K562 (cell line): ENCODE measurements around the gene DLGAP3. TPM values are rescaled to one million over a fixed set of nuclear protein-coding genes. Genes with fewer than 3 reads are reported as not detected.

Experiments
- ATF1 ChIP-seq, 2 experiments: fragments of 450-650 bp in 1 of 2; IDR thresholded peaks; 2 replicates each; pipeline ENCODE4 v1.6.1; 2016; ENCODE audit warnings: missing compliant biosample characterization in 1 of 2, missing genetic modification characterization in 1 of 2
- CREB1 ChIP-seq, 2 experiments: sonication (generic) in 1 of 2; formaldehyde crosslinking in 1 of 2; IDR thresholded peaks; 2 replicates each; pipeline versions ENCODE4 v1.6.1 to v1.8.0; 2012 to 2022; ENCODE audit warnings: inconsistent platforms in 1 of 2, mild to moderate bottlenecking in 1 of 2, missing genetic modification reagents in 1 of 2, moderate library complexity in 1 of 2
- DPF2 ChIP-seq: fragments of 450-650 bp; IDR thresholded peaks from 2 replicates; pipeline ENCODE4 v1.6.1; 2016
- EHMT2 ChIP-seq: fragments of 450-650 bp; IDR thresholded peaks from 2 replicates; pipeline ENCODE4 v1.6.1; 2018; ENCODE audit warnings: antibody characterized with exemption
- HIVEP1 ChIP-seq: fragments of 250-450 bp; sonication (Bioruptor Pico); IDR thresholded peaks from 2 replicates; pipeline ENCODE4 v1.4.0; 2020; ENCODE audit warnings: mild to moderate bottlenecking
- KDM4B ChIP-seq, 2 experiments: fragments of 450-650 bp in 1 of 2; sonication (generic) in 1 of 2; IDR thresholded peaks; 2 replicates each; pipeline ENCODE4 v1.6.1; 2016 to 2017; ENCODE audit warnings: borderline replicate concordance in 2 of 2, antibody characterized with exemption in 1 of 2, low read depth in 1 of 2, mild to moderate bottlenecking in 1 of 2
- MTA2 ChIP-seq: fragments of 450-650 bp; IDR thresholded peaks from 2 replicates; pipeline ENCODE4 v1.6.1; 2016; ENCODE audit warnings: low read depth
- NCOA2 ChIP-seq, 2 experiments: fragments of 450-650 bp; IDR thresholded peaks; 2 replicates each; pipeline ENCODE4 v1.6.1; 2018; ENCODE audit warnings: mild to moderate bottlenecking in 2 of 2, moderate library complexity in 1 of 2; ENCODE audit not compliant: partially characterized antibody in 2 of 2
- NFIC ChIP-seq: fragments of 450-650 bp; IDR thresholded peaks from 2 replicates; pipeline ENCODE4 v1.6.1; 2017; ENCODE audit warnings: mild to moderate bottlenecking, inconsistent platforms
- PCBP2 ChIP-seq: fragments of 200-400 bp; formaldehyde crosslinking; IDR thresholded peaks from 2 replicates; pipeline ENCODE4 v1.6.1; 2018; ENCODE audit warnings: low read length, low read depth, mild to moderate bottlenecking, moderate library complexity; ENCODE audit not compliant: poor library complexity, severe bottlenecking
- SRSF3 ChIP-seq: fragments of 200-400 bp; formaldehyde crosslinking; IDR thresholded peaks from 2 replicates; pipeline ENCODE4 v1.6.1; 2016; ENCODE audit warnings: mild to moderate bottlenecking, low read length, moderate library complexity; ENCODE audit not compliant: insufficient read depth
- TCF3 ChIP-seq: sonication (generic); formaldehyde crosslinking; IDR thresholded peaks from 2 replicates; pipeline ENCODE4 v1.4.0; 2020; ENCODE audit warnings: mild to moderate bottlenecking, missing genetic modification reagents
- XRCC4 ChIP-seq: IDR thresholded peaks from one replicate; pipeline ENCODE4 v1.6.1; 2011; ENCODE audit not compliant: insufficient read depth, insufficient read length; ENCODE audit errors: extremely low read depth
- ZC3H8 ChIP-seq: fragments of 450-650 bp; IDR thresholded peaks from 2 replicates; pipeline ENCODE4 v1.6.1; 2017
- ZFP30 ChIP-seq: fragments of 250-450 bp; sonication (Bioruptor Pico); IDR thresholded peaks from 2 replicates; pipeline ENCODE4 v1.8.0; 2022; ENCODE audit warnings: moderate library complexity, mild to moderate bottlenecking, inconsistent platforms, borderline replicate concordance
- ZNF274 ChIP-seq: IDR thresholded peaks from 2 replicates; pipeline ENCODE4 v1.6.1; 2011; ENCODE audit warnings: low read depth, mild to moderate bottlenecking, low read length, moderate library complexity, borderline replicate concordance
- ZNF324 ChIP-seq: fragments of 250-450 bp; sonication (Bioruptor Pico); IDR thresholded peaks from 2 replicates; pipeline ENCODE4 v1.4.0; 2020; ENCODE audit warnings: mild to moderate bottlenecking
- ZNF696 ChIP-seq: fragments of 250-450 bp; sonication (Bioruptor Pico); conservative IDR thresholded peaks from 2 replicates; pipeline ENCODE4 v1.4.0; 2020; ENCODE audit warnings: mild to moderate bottlenecking, moderate library complexity
- ZNF785 ChIP-seq: fragments of 250-450 bp; sonication (Bioruptor Pico); IDR thresholded peaks from 2 replicates; pipeline ENCODE4 v1.4.0; 2020; ENCODE audit warnings: mild to moderate bottlenecking
- polyA plus RNA-seq, 8 experiments: library from polyadenylated mRNA; depleted of rRNA in 4 of 8; stranded (reverse) in 5 of 8; unstranded in 3 of 8; fragments of >200 nt; fragmentation: Nextera tagmentation in 2 of 8; fragmentation: Illumina TruSeq in 1 of 8; extraction: Ambion mirVana in 2 of 8; extraction: Trizol in 1 of 8; gene quantifications; 2 replicates each; pipeline versions ENCODE4 v1.2.1 to v1.2.3, GENCODE V29; 2011 to 2014; ENCODE audit warnings: inconsistent platforms in 1 of 8, missing spikeins in 1 of 8
- total RNA-seq, 7 experiments: library from RNA; depleted of rRNA in 6 of 7; stranded (reverse); fragments of >200 nt in 6 of 7; fragmentation: Illumina TruSeq in 2 of 7; extraction: Trizol in 2 of 7; gene quantifications; 2 replicates each; pipeline versions ENCODE4 v1.2.1 to v1.2.3, GENCODE V29; 2011 to 2021; ENCODE audit warnings: low replicate concordance in 1 of 7
- TF ChIP-seq, protein P1 (sequence below): fragments of 450-650 bp; IDR thresholded peaks from 2 replicates; pipeline ENCODE4 v1.6.1; 2018; ENCODE audit warnings: mild to moderate bottlenecking, low read depth; ENCODE audit not compliant: partially characterized antibody
- TF ChIP-seq, protein P2 (sequence below): fragments of 450-650 bp; IDR thresholded peaks from 2 replicates; pipeline ENCODE4 v1.6.1; 2016; ENCODE audit warnings: low read depth, mild to moderate bottlenecking, moderate library complexity
- TF ChIP-seq, protein P3 (sequence below): fragments of 250-450 bp; sonication (Bioruptor Pico); IDR thresholded peaks from 2 replicates; pipeline ENCODE4 v1.5.0; 2022; ENCODE audit warnings: mild to moderate bottlenecking
- TF ChIP-seq, protein P4 (sequence below): sonication (generic); formaldehyde crosslinking; IDR thresholded peaks from 2 replicates; pipeline ENCODE4 v1.8.0; 2023; ENCODE audit warnings: mild to moderate bottlenecking, missing genetic modification reagents

Gene DLGAP3
- total and polyA plus RNA-seq, 9 of the 15 experiments (the other 6 are each of a cell fraction or from before 2014, with no cell fraction given) = 0.01 to 0.16 (median 0.07) TPM; not detected in 6

DNA sequence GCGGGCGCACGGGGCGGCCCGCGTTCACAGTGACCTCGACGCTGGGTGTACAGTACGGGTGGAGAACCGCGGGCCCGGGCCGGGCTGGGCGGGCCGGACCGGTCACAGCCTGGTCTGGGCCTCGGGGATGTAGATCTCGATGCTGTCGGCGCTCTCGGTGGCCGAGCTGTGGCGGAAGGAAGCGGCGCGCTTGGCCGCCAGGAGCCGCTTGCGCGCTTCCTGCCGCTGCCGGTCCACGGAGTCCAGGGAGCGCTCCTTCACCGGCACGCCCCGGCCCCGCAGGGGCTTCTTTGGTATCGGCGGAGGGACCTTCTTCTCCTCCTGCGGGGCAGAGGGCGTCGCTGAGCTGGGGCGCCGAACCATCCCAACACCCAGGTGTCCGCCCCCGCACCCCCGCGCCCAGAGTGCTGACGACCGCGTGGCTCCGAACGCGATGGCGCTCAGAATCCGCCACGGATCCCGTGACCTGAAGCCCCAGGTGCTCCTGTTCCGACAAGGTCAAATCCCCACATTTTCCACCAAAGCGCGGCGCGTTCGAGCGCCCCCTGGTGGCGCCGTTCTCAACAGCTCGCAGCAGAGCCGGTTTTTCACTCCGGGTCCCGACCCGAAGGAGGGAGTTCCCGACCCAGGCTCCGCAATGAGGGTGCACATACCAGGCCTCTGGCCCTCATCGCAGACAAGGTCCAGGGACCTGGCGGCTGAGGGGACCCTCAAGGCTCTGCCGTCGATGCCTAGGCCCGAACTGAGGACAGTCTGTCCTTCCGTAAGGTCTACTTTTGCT lies 63.3 kb downstream of the DLGAP3 start (continued):
- TF ChIP-seq ZNF785 (CRISPR knock-in tag) = no peak
- TF ChIP-seq ZFP30 (CRISPR knock-in tag) = no peak
- TF ChIP-seq XRCC4 = no peak
- TF ChIP-seq, protein P1, sequence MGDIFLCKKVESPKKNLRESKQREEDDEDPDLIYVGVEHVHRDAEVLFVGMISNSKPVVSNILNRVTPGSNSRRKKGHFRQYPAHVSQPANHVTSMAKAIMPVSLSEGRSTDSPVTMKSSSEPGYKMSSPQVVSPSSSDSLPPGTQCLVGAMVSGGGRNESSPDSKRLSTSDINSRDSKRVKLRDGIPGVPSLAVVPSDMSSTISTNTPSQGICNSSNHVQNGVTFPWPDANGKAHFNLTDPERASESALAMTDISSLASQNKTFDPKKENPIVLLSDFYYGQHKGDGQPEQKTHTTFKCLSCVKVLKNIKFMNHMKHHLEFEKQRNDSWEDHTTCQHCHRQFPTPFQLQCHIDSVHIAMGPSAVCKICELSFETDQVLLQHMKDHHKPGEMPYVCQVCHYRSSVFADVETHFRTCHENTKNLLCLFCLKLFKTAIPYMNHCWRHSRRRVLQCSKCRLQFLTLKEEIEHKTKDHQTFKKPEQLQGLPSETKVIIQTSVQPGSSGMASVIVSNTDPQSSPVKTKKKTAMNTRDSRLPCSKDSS = no peak
- no peak for TF ChIP-seq EHMT2
- TF ChIP-seq NFIC = no peak
- TF ChIP-seq CREB1 (IDR thresholded peaks at IDR 0.05) = no peak
- TF ChIP-seq CREB1 (CRISPR knock-in tag; IDR thresholded peaks at IDR 0.05) = no peak
- TF ChIP-seq TCF3 (CRISPR knock-in tag) = peak; percentile 24; the same call in 1 of the 2 replicates
- TF ChIP-seq, protein P2, sequence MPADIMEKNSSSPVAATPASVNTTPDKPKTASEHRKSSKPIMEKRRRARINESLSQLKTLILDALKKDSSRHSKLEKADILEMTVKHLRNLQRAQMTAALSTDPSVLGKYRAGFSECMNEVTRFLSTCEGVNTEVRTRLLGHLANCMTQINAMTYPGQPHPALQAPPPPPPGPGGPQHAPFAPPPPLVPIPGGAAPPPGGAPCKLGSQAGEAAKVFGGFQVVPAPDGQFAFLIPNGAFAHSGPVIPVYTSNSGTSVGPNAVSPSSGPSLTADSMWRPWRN = no peak
- no peak for TF ChIP-seq KDM4B (IDR thresholded peaks at IDR 0.05; ENCODE audit: borderline replicate concordance in 2 of 2, low read depth in 1 of 2)
- TF ChIP-seq SRSF3 = no peak
- TF ChIP-seq ZNF324 (CRISPR knock-in tag) = no peak
- TF ChIP-seq, protein P3, sequence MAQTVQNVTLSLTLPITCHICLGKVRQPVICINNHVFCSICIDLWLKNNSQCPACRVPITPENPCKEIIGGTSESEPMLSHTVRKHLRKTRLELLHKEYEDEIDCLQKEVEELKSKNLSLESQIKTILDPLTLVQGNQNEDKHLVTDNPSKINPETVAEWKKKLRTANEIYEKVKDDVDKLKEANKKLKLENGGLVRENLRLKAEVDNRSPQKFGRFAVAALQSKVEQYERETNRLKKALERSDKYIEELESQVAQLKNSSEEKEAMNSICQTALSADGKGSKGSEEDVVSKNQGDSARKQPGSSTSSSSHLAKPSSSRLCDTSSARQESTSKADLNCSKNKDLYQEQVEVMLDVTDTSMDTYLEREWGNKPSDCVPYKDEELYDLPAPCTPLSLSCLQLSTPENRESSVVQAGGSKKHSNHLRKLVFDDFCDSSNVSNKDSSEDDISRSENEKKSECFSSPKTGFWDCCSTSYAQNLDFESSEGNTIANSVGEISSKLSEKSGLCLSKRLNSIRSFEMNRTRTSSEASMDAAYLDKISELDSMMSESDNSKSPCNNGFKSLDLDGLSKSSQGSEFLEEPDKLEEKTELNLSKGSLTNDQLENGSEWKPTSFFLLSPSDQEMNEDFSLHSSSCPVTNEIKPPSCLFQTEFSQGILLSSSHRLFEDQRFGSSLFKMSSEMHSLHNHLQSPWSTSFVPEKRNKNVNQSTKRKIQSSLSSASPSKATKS = no peak
- no peak for TF ChIP-seq ZNF274
- no peak for TF ChIP-seq NCOA2 (IDR thresholded peaks at IDR 0.05; ENCODE audit: partially characterized antibody in 2 of 2)
- 0 out of 2 replicates have a peak, but pooled peaks have one; percentile 39 for TF ChIP-seq DPF2
- no peak for TF ChIP-seq ZNF696
- no peak for TF ChIP-seq HIVEP1
- no peak for TF ChIP-seq ATF1 (CRISPR knock-in tag; IDR thresholded peaks at IDR 0.05)
- TF ChIP-seq ATF1 (tag; IDR thresholded peaks at IDR 0.05) = 0 out of 2 replicates have a peak, but pooled peaks have one; percentile 25
- no peak for TF ChIP-seq MTA2
- TF ChIP-seq PCBP2 = no peak
- TF ChIP-seq, protein P4, sequence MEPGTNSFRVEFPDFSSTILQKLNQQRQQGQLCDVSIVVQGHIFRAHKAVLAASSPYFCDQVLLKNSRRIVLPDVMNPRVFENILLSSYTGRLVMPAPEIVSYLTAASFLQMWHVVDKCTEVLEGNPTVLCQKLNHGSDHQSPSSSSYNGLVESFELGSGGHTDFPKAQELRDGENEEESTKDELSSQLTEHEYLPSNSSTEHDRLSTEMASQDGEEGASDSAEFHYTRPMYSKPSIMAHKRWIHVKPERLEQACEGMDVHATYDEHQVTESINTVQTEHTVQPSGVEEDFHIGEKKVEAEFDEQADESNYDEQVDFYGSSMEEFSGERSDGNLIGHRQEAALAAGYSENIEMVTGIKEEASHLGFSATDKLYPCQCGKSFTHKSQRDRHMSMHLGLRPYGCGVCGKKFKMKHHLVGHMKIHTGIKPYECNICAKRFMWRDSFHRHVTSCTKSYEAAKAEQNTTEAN (CRISPR knock-in tag) = no peak
- no peak for TF ChIP-seq ZC3H8
